HG03439 (cell line): ENCODE measurements around the gene ADAMTS6.

Experiments
- ATAC-seq: cut with Tn5 transposase; IDR thresholded peaks from one replicate; pipeline ENCODE4 v1.9.1; 2021; ENCODE audit warnings: mild to moderate bottlenecking, moderate library complexity; ENCODE audit not compliant: unreplicated experiment

The ADAMTS6 gene

DNA sequence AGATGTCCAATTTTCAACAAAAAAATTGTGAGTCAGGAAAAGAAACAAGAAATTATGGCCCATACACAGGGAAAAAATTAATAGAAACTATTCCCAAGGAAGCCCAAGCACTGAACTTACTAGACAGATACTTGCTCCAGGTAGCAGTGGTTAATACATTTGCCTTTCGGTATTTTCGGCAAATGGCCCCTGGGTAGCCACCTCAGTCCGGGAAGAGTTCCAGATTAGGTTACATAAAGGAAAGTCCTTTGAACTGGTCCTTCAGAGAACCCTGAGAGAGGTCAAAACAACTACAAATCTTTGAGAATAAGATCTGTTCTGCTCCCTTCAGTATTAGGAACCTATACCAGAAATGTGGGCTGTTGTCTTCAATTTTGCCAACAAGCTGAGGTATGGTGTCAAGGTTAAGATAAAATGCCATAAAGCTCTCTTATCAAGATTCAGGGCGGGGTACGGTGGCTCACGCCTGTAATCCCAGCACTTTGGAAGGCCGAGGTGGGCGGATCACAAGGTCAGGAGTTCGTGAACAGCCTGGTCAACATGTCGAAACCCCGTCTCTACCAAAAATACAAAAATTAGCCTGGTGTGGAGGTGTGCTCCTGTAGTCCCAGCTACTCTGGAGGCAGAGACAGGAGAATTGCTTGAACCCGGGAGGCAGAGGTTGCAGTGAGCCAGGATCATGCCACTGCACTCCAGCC lies 369.6 kb downstream of the ADAMTS6 start:
- no peak for ATAC-seq

DNA sequence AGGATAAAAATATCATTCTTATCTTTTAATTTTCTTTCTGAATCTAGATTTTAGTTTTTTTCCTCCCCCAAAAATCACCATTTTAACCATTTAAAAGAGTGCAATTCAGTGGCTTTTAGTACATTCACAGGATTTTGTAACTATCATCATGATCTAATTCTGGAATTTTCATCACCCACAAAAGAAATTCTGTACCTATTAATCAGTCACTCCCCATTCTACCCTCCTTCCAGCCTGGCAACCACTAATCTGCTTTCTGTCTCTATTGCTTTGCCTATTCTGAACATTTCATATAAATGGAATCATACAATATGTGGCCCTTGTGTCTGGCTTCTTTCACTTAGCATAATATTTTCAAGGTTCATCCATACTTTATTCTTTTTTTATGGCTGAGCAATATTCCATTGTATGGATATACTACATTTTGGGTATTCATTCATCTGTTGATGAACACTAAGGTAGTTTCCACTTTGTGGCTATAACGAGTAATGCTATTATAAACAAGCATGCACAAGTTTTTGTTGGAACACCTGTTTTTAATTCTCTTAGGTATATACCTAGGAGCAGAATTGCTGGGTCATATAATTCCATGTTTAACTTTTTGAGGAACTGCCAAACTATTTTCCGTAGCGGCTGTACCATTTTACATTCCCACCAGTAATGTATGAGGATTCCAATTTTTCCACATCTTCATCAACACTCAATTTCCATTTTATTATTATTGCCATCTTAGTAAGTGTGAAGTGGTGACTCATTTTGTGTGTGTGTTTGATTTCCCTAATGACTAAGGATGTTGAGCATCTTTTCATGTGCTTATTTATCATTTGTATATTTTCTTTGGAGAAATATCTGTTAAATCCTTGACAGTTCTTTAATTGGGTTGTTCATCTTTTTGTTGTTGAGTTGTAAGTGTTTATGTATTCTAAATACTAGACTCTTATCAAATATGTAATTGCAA lies 372.7 kb downstream of the ADAMTS6 start:
- no peak for ATAC-seq

GRCh38 chr5:65105301-65105700 lies 376.4 kb downstream of the ADAMTS6 start:
- no peak for ATAC-seq

GRCh38 chr5:65104831-65105230 lies 376.9 kb downstream of the ADAMTS6 start:
- no peak for ATAC-seq

DNA sequence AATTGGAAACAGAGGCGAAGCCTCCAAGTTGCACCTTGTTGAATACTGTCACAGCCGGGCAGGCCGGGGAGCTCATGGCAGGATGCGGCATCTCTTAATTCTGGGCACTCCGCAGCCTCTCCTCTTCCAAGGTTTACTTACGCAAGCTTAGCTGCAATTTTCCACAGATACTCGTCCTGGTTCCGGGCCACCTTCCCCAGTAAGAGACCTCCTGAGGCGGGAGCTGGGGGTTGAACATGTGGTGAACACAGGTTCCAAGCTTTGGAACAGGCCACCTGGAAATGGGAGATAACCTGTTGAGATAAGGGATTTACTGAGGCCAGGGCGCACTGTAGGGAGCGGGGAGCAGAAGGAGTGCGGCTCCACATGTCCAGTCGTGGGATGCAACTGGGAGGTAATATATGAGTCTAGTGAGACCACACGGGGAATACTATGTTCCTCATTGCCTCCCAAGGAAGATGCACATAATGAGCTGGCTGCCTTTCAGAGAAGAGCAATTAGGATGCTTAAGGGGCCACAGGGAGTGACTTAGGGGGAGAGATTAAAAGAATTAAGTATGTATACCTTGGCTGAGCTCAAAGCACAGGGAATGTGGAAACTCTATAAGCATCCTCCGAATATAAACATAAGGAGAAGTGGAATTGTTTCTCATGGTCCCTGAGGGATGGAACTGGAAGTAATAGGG lies 377.8 kb downstream of the ADAMTS6 start:
- ATAC-seq: no peak

- peak; percentile 80 for ATAC-seq
Measured at GRCh38 chr5:65102976-65103711, 378.6 kb downstream of the ADAMTS6 start.

- ATAC-seq: peak; percentile 1
Measured at GRCh38 chr5:65102371-65102975, 379.2 kb downstream of the ADAMTS6 start.

DNA sequence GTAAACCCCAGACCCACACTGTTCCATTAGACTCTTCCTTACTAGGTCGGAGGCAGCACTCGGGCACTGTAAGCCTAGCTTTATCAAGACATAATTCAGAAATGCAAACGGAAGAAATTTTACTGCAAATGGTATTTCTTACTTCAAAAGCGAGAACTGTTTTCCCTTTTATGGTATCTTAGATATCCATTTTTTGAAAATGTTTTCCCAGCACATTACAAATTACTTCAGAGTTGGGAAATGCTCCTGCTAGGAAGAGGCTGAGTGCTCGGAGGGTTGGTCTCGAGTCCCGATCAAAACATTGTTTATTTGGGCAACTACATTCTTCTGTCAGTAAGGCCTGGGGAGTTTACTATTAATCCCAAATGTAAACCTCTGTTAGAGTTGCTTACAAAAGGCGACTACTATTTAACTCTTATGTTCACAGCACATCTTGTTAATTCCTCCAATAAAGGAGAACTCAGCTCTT lies 380.1 kb downstream of the ADAMTS6 start:
- ATAC-seq: no peak

DNA sequence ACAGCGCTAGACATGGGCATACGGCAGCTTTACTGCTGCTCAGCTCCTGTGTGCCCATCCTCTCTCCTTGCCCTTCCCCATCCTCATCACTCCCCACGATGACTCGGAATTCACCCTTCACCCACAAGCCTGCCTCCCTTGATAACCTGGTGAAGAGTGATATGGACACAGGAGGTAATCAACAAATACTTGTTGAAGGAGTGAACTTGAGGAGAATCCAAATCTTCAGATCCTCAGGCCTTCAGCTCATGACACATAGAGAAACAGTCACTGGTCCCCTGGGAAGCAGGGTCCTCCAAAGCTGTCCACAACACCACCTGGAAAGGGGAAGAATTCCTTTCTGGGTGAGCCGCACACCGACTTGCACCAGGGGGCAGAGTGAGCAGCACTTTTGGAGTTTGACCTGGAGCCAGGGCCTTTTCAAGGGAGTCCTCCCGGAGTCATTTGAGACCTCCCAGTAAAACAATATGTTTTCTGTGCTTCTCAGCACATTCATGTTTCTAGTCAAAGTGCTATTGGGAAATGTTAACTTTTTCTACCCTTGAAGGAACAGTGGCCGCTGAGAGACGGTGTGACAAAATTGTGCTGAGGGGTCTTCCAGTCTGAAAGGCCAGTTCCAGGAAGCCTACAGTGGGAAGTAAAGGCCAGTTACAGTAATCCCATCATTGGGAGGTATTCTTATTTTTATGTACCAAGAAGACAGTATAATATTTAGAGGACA lies 380.6 kb downstream of the ADAMTS6 start:
- ATAC-seq: no peak
